ENCODE results near the gene GNG2.

GNG2 gene

DNA sequence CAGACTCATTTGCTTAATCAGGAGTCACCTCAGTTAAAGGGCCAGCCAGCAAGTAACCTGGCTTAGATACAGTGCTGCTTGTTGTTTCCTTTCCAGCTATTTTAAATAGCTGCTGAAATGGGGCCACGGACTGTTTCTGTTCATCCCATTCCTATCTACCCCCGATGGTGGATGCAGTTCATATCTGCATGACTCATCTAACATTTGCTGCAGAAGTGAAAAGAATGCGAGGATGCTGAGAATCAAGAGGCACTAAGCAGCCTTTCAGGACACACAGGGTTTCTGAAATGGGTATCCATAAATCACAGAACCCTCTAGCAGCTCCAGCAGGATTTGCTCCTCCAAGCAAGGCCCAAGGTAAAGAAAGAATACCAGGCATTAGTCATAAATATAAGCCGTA, 68.8 kb downstream of the GNG2 start:
- Histone ChIP-seq H3K9ac (ENCODE audit: low read length) (no peak overlapping the region), H3K23ac (ENCODE audit: low read length) (no peak overlapping the region), H2BK5ac (ENCODE audit: low read depth, low read length, poor library complexity) (no peak overlapping the region), H4K91ac (ENCODE audit: low read depth, low read length) (no peak overlapping the region), H3K79me1 (ENCODE audit: low read length) (no peaks in the 10 kb centered on the region), H2BK120ac (ENCODE audit: insufficient read depth, low read length, poor library complexity) (no peak overlapping the region), H4K8ac (ENCODE audit: low read depth, low read length) (no peak overlapping the region), H3K4ac (ENCODE audit: low read depth, low read length) (no peak overlapping the region), H3K79me2 (ENCODE audit: control insufficient read depth, insufficient read depth, low read length, poor library complexity) (no peaks in the 10 kb centered on the region), H3K27ac (ENCODE audit: low read depth, low read length) (no peak overlapping the region), H3K27me3 (ENCODE audit: insufficient read depth, low read length) (no peaks in the 10 kb centered on the region), H4K12ac (ENCODE audit: low read depth, low read length) (no peak overlapping the region), H2AK5ac (ENCODE audit: low read length) (no peak overlapping the region), H3K4me1 (ENCODE audit: control insufficient read depth in 1 of 2, insufficient read depth in 2 of 2, low read length in 2 of 2) (no peaks in the 10 kb centered on the region), H2BK12ac (ENCODE audit: low read length) (no peak overlapping the region), H3K14ac (ENCODE audit: low read length) (no peak overlapping the region), H3K4me2 (ENCODE audit: low read length) (no peak overlapping the region), H3K9me3 (ENCODE audit: insufficient read depth, low read depth, low read length) (no peaks in the 10 kb centered on the region), H3K4me3 (ENCODE audit: low read depth, low read length) (no peak overlapping the region), H3K18ac (ENCODE audit: low read length) (no peak overlapping the region), H2AFZ (ENCODE audit: insufficient read depth, low read length, poor library complexity) (no peak overlapping the region), H3K36me3 (ENCODE audit: control insufficient read depth in 1 of 2, insufficient read depth in 2 of 2, low read length in 2 of 2) (no peaks in the 10 kb centered on the region)
- no CpG with 5 or more reads among the region's 4 CpGs for WGBS (ENCODE audit: extremely low coverage, insufficient coverage, insufficient read length)
- no peak for DNase-seq

DNA sequence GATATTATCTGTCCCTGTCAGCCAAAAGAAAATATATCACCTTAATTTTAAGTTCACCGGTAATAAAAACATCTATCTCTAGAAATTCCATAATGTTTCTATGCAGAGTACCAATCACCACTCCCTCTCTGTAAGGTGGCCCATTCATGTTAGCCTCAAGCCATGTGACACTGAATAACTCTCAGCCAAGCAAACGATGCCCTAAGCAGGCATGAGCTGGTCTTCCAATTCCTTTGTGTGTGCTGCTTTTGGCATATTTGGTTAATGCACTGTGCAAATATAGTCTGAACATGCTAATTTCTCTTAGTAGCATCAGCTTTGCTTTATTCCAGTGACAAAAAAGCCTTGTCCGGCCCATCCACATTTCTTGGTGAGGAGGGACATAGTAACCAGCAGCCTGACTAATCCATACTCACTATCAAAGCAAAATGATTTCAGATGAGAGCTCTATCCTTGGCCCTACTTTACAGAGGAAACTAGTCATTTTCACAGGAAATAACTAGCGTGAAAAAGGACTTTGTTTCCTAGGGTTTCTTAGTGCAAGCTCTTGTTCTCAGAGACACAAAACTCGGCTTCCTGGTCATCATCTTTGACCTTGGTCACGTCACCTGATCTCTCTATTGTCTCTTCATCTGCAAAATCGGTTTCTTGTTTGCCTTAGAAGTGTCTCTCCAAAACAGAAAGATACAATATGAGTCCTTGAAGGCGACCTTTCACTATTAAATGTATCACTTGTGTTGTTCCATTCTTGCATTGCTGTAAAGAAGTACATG, 69.7 kb downstream of the GNG2 start:
- Histone ChIP-seq H3K79me2 (ENCODE audit: control insufficient read depth, insufficient read depth, low read length, poor library complexity) (no peaks in the 10 kb centered on the region), H3K9ac (ENCODE audit: low read length) (no peak overlapping the region), H4K8ac (ENCODE audit: low read depth, low read length) (no peak overlapping the region), H3K4me1 (ENCODE audit: control insufficient read depth in 1 of 2, insufficient read depth in 2 of 2, low read length in 2 of 2) (no peaks in the 10 kb centered on the region), H3K4ac (ENCODE audit: low read depth, low read length) (no peak overlapping the region), H3K4me2 (ENCODE audit: low read length) (no peak overlapping the region), H3K79me1 (ENCODE audit: low read length) (no peaks in the 10 kb centered on the region), H2BK12ac (ENCODE audit: low read length) (no peak overlapping the region), H3K23ac (ENCODE audit: low read length) (no peak overlapping the region), H2AFZ (ENCODE audit: insufficient read depth, low read length, poor library complexity) (no peak overlapping the region), H2BK5ac (ENCODE audit: low read depth, low read length, poor library complexity) (no peak overlapping the region), H3K18ac (ENCODE audit: low read length) (no peak overlapping the region), H3K9me3 (ENCODE audit: insufficient read depth, low read depth, low read length) (no peaks in the 10 kb centered on the region), H3K4me3 (ENCODE audit: low read depth, low read length) (no peak overlapping the region), H3K27me3 (ENCODE audit: insufficient read depth, low read length) (no peaks in the 10 kb centered on the region), H3K27ac (ENCODE audit: low read depth, low read length) (no peak overlapping the region), H2BK120ac (ENCODE audit: insufficient read depth, low read length, poor library complexity) (no peak overlapping the region), H4K12ac (ENCODE audit: low read depth, low read length) (no peak overlapping the region), H3K36me3 (ENCODE audit: control insufficient read depth in 1 of 2, insufficient read depth in 2 of 2, low read length in 2 of 2) (no peaks in the 10 kb centered on the region), H2AK5ac (ENCODE audit: low read length) (no peak overlapping the region), H4K91ac (ENCODE audit: low read depth, low read length) (no peak overlapping the region), H3K14ac (ENCODE audit: low read length) (no peak overlapping the region)
- DNase-seq, result no peak
- WGBS (ENCODE audit: extremely low coverage, insufficient coverage, insufficient read length), result no CpG with 5 or more reads among the region's 8 CpGs

GRCh38 chr14:51931308-51931707, 70.9 kb downstream of the GNG2 start:
- Histone ChIP-seq H3K79me2 (ENCODE audit: control insufficient read depth, insufficient read depth, low read length, poor library complexity) (no peaks in the 10 kb centered on the region), H2AK5ac (ENCODE audit: low read length) (no peak overlapping the region), H3K4me1 (ENCODE audit: control insufficient read depth in 1 of 2, insufficient read depth in 2 of 2, low read length in 2 of 2) (no peaks in the 10 kb centered on the region), H3K27me3 (ENCODE audit: insufficient read depth, low read length) (no peaks in the 10 kb centered on the region), H4K8ac (ENCODE audit: low read depth, low read length) (no peak overlapping the region), H3K4ac (ENCODE audit: low read depth, low read length) (no peak overlapping the region), H2AFZ (ENCODE audit: insufficient read depth, low read length, poor library complexity) (no peak overlapping the region), H3K23ac (ENCODE audit: low read length) (no peak overlapping the region), H3K9me3 (ENCODE audit: insufficient read depth, low read depth, low read length) (no peaks in the 10 kb centered on the region), H3K9ac (ENCODE audit: low read length) (no peak overlapping the region), H4K12ac (ENCODE audit: low read depth, low read length) (no peak overlapping the region), H3K14ac (ENCODE audit: low read length) (no peak overlapping the region), H2BK12ac (ENCODE audit: low read length) (no peak overlapping the region), H3K4me2 (ENCODE audit: low read length) (no peak overlapping the region), H3K36me3 (ENCODE audit: control insufficient read depth in 1 of 2, insufficient read depth in 2 of 2, low read length in 2 of 2) (no peaks in the 10 kb centered on the region), H2BK120ac (ENCODE audit: insufficient read depth, low read length, poor library complexity) (no peak overlapping the region), H3K4me3 (ENCODE audit: low read depth, low read length) (no peak overlapping the region), H3K27ac (ENCODE audit: low read depth, low read length) (no peak overlapping the region), H3K79me1 (ENCODE audit: low read length) (no peaks in the 10 kb centered on the region), H4K91ac (ENCODE audit: low read depth, low read length) (no peak overlapping the region), H3K18ac (ENCODE audit: low read length) (no peak overlapping the region), H2BK5ac (ENCODE audit: low read depth, low read length, poor library complexity) (no peak overlapping the region)
- WGBS (ENCODE audit: extremely low coverage, insufficient coverage, insufficient read length), result no CpG with 5 or more reads among the region's 2 CpGs
- DNase-seq, result no peak

GRCh38 chr14:51933191-51933590, 72.8 kb downstream of the GNG2 start:
- Histone ChIP-seq H3K4me3 (ENCODE audit: low read depth, low read length) (no peak overlapping the region), H4K91ac (ENCODE audit: low read depth, low read length) (no peak overlapping the region), H3K79me1 (ENCODE audit: low read length) (no peaks in the 10 kb centered on the region), H3K4me1 (ENCODE audit: control insufficient read depth in 1 of 2, insufficient read depth in 2 of 2, low read length in 2 of 2) (no peaks in the 10 kb centered on the region), H4K12ac (ENCODE audit: low read depth, low read length) (no peak overlapping the region), H2BK12ac (ENCODE audit: low read length) (no peak overlapping the region), H3K27me3 (ENCODE audit: insufficient read depth, low read length) (no peaks in the 10 kb centered on the region), H3K14ac (ENCODE audit: low read length) (no peak overlapping the region), H3K9ac (ENCODE audit: low read length) (no peak overlapping the region), H3K4ac (ENCODE audit: low read depth, low read length) (no peak overlapping the region), H3K79me2 (ENCODE audit: control insufficient read depth, insufficient read depth, low read length, poor library complexity) (no peaks in the 10 kb centered on the region), H2BK5ac (ENCODE audit: low read depth, low read length, poor library complexity) (no peak overlapping the region), H2BK120ac (ENCODE audit: insufficient read depth, low read length, poor library complexity) (no peak overlapping the region), H3K4me2 (ENCODE audit: low read length) (no peak overlapping the region), H3K18ac (ENCODE audit: low read length) (no peak overlapping the region), H3K9me3 (ENCODE audit: insufficient read depth, low read depth, low read length) (no peaks in the 10 kb centered on the region), H3K23ac (ENCODE audit: low read length) (no peak overlapping the region), H3K36me3 (ENCODE audit: control insufficient read depth in 1 of 2, insufficient read depth in 2 of 2, low read length in 2 of 2) (no peaks in the 10 kb centered on the region), H2AK5ac (ENCODE audit: low read length) (no peak overlapping the region), H4K8ac (ENCODE audit: low read depth, low read length) (no peak overlapping the region), H2AFZ (ENCODE audit: insufficient read depth, low read length, poor library complexity) (no peak overlapping the region), H3K27ac (ENCODE audit: low read depth, low read length) (no peak overlapping the region)
- no CpG with 5 or more reads among the region's 3 CpGs for WGBS (ENCODE audit: extremely low coverage, insufficient coverage, insufficient read length)
- no peak for DNase-seq

Data from trophoblast cell (in vitro differentiated cells and primary cell).